ENCODE results near the gene AOPEP. TPM values are rescaled to one million over a fixed set of nuclear protein-coding genes. Genes with fewer than 3 reads are reported as not detected.

The AOPEP gene
- total RNA-seq, 4 donors from 2014 or later: 149 to 306 (median 193) TPM

GRCh38 chr9:95035846-95036245, 309.3 kb downstream of the AOPEP start:
- Histone ChIP-seq H3K27ac (no peak overlapping the region), H3K4me3 (no peak overlapping the region), H3K27me3 (no peaks in the 10 kb centered on the region), H3K36me3 (peaks cover 8% of the 10 kb centered on the region), H3K9me3 (no peaks in the 10 kb centered on the region), H3K4me1 (peaks cover 86% of the 10 kb centered on the region)
- WGBS: 88% methylated on average over 3 of the region's 3 CpGs
- no peak for DNase-seq (ENCODE audit: low spot score in 2 of 2)
- TF ChIP-seq CTCF (IDR thresholded peaks at IDR 0.05) (no peak), EP300 (IDR thresholded peaks at IDR 0.05) (no peak), POLR2A (IDR thresholded peaks at IDR 0.05) (no peak), POLR2AphosphoS5 (IDR thresholded peaks at IDR 0.05) (no peak)

GRCh38 chr9:95036676-95037075, 310.2 kb downstream of the AOPEP start:
- peak overlapping the region; percentile 83 for H3K27ac ChIP-seq
- peaks cover 82% of the 10 kb centered on the region for H3K4me1 ChIP-seq
- no peaks in the 10 kb centered on the region for H3K27me3 ChIP-seq
- DNase-seq (ENCODE audit: low spot score in 2 of 2): no peak
- peaks cover 8% of the 10 kb centered on the region for H3K36me3 ChIP-seq
- TF ChIP-seq POLR2A (IDR thresholded peaks at IDR 0.05): no peak
- no peak for TF ChIP-seq POLR2AphosphoS5 (IDR thresholded peaks at IDR 0.05)
- no peak for TF ChIP-seq CTCF (IDR thresholded peaks at IDR 0.05)
- TF ChIP-seq EP300 (IDR thresholded peaks at IDR 0.05): no peak
- WGBS: 64% methylated on average over 2 of the region's 2 CpGs
- no peak overlapping the region for H3K4me3 ChIP-seq
- no peaks in the 10 kb centered on the region for H3K9me3 ChIP-seq

GRCh38 chr9:95037789-95038521, 311.5 kb downstream of the AOPEP start:
- H3K27ac ChIP-seq: peak overlapping the region; percentile 83
- H3K9me3 ChIP-seq: no peaks in the 10 kb centered on the region
- WGBS: 60% methylated on average over 7 of the region's 7 CpGs
- TF ChIP-seq CTCF (IDR thresholded peaks at IDR 0.05) (no peak), POLR2AphosphoS5 (IDR thresholded peaks at IDR 0.05) (no peak), POLR2A (IDR thresholded peaks at IDR 0.05) (no peak), EP300 (IDR thresholded peaks at IDR 0.05) (no peak)
- H3K4me3 ChIP-seq: no peak overlapping the region
- H3K27me3 ChIP-seq: no peaks in the 10 kb centered on the region
- peaks cover 8% of the 10 kb centered on the region for H3K36me3 ChIP-seq
- no peak for DNase-seq (ENCODE audit: low spot score in 2 of 2)
- H3K4me1 ChIP-seq: peaks cover 72% of the 10 kb centered on the region

- Histone ChIP-seq H3K9me3 (no peaks in the 10 kb centered on the region), H3K27me3 (no peaks in the 10 kb centered on the region), H3K4me1 (peaks cover 73% of the 10 kb centered on the region), H3K27ac (peak overlapping the region; percentile 83), H3K36me3 (peaks cover 8% of the 10 kb centered on the region), H3K4me3 (no peak overlapping the region)
- no peak for TF ChIP-seq POLR2AphosphoS5 (IDR thresholded peaks at IDR 0.05)
- no peak for TF ChIP-seq CTCF (IDR thresholded peaks at IDR 0.05)
- no peak for TF ChIP-seq POLR2A (IDR thresholded peaks at IDR 0.05)
- TF ChIP-seq EP300 (IDR thresholded peaks at IDR 0.05): no peak
- 60% methylated on average over 9 of the region's 9 CpGs for WGBS
- no peak for DNase-seq (ENCODE audit: low spot score in 2 of 2)
Measured at GRCh38 chr9:95038666-95039065, 312.2 kb downstream of the AOPEP start.

- Histone ChIP-seq H3K27me3 (no peaks in the 10 kb centered on the region), H3K36me3 (peaks cover 4% of the 10 kb centered on the region), H3K9me3 (no peaks in the 10 kb centered on the region), H3K27ac (peak overlapping the region; percentile 48), H3K4me3 (no peak overlapping the region), H3K4me1 (peaks cover 70% of the 10 kb centered on the region)
- TF ChIP-seq EP300 (IDR thresholded peaks at IDR 0.05): no peak
- no peak for TF ChIP-seq POLR2AphosphoS5 (IDR thresholded peaks at IDR 0.05)
- TF ChIP-seq CTCF (IDR thresholded peaks at IDR 0.05): no peak
- TF ChIP-seq POLR2A (IDR thresholded peaks at IDR 0.05): no peak
- DNase-seq (ENCODE audit: low spot score in 2 of 2): no peak
- WGBS: 78% methylated on average over 5 of the region's 5 CpGs
Measured at GRCh38 chr9:95040106-95040505, 313.6 kb downstream of the AOPEP start.

Measured in suprapubic skin (tissue), 4 donors.